HepG2 (cell line): ENCODE results near the gene PPP1R18. TPM values are rescaled to one million over a fixed set of nuclear protein-coding genes. Genes with fewer than 3 reads are reported as not detected.
A peak's percentile ranks its signal among the peaks of the same experiment; 100 is the strongest.

Source experiments
- DZIP1 ChIP-seq: sonication (generic); formaldehyde crosslinking; IDR thresholded peaks from 2 replicates; pipeline ENCODE4 v1.5.0; 2020; ENCODE audit warnings: mild to moderate bottlenecking, missing genetic modification reagents
- HOMEZ ChIP-seq: IDR thresholded peaks from 2 replicates; pipeline ENCODE4 v1.6.1; 2016; ENCODE audit warnings: low read depth
- MLLT10 ChIP-seq: sonication (generic); formaldehyde crosslinking; IDR thresholded peaks from 2 replicates; pipeline ENCODE4 v1.4.0; 2020; ENCODE audit warnings: missing genetic modification reagents
- NBN ChIP-seq: fragments of 450-650 bp; conservative IDR thresholded peaks from 2 replicates; pipeline ENCODE4 v1.6.1; 2017
- PCBP2 ChIP-seq: fragments of 200-400 bp; formaldehyde crosslinking; optimal IDR thresholded peaks from 2 replicates; pipeline ENCODE3; 2018; ENCODE audit warnings: low read length, low read depth; ENCODE audit not compliant: poor library complexity, severe bottlenecking
- RBM39 ChIP-seq: fragments of 200-400 bp; formaldehyde crosslinking; IDR thresholded peaks from one replicate; pipeline ENCODE4 v1.6.1; 2018; ENCODE audit warnings: antibody characterized with exemption, mild to moderate bottlenecking, low read depth, low read length; ENCODE audit not compliant: poor library complexity, severe bottlenecking
- SMC3 ChIP-seq: IDR thresholded peaks from 2 replicates; pipeline ENCODE4 v1.6.1; 2011; ENCODE audit warnings: low read length, improper control_type of control experiment
- SRSF9 ChIP-seq: fragments of 200-400 bp; formaldehyde crosslinking; IDR thresholded peaks from 2 replicates; pipeline ENCODE4 v1.6.1; 2018; ENCODE audit warnings: borderline replicate concordance, mild to moderate bottlenecking, low read depth, low read length; ENCODE audit not compliant: insufficient read depth, poor library complexity, severe bottlenecking
- ZBTB34 ChIP-seq: sonication (generic); formaldehyde crosslinking; IDR thresholded peaks from 2 replicates; pipeline ENCODE4 v1.8.0; 2022; ENCODE audit warnings: mild to moderate bottlenecking, missing genetic modification reagents
- ZNF674 ChIP-seq: sonication (generic); formaldehyde crosslinking; IDR thresholded peaks from 2 replicates; pipeline ENCODE4 v1.5.0; 2020; ENCODE audit warnings: low read depth, mild to moderate bottlenecking, missing genetic modification reagents
- polyA plus RNA-seq, 8 experiments: library from polyadenylated mRNA; depleted of rRNA in 3 of 8; stranded (reverse) in 7 of 8; unstranded in 1 of 8; fragments of >200 nt; fragmentation: Illumina TruSeq in 4 of 8; extraction: Trizol in 4 of 8; gene quantifications; 2 replicates each; pipeline versions ENCODE4 v1.2.1 to v1.2.3, GENCODE V29; 2011 to 2016; ENCODE audit warnings: low read depth in 4 of 8, missing spikeins in 1 of 8, mixed read lengths in 1 of 8; ENCODE audit not compliant: insufficient read depth in 1 of 8
- total RNA-seq, 5 experiments: library from RNA; depleted of rRNA; stranded (reverse); fragments of >200 nt; fragmentation: Illumina TruSeq; extraction: Trizol; gene quantifications; 2 replicates each; pipeline ENCODE4 v1.2.3, GENCODE V29; 2016; ENCODE audit warnings: low read depth in 1 of 5
- TF ChIP-seq, protein P1 (sequence below): sonication (generic); formaldehyde crosslinking; IDR thresholded peaks from 2 replicates; pipeline ENCODE4 v1.9.0; 2021; ENCODE audit warnings: missing genetic modification reagents, borderline replicate concordance

PPP1R18 gene
- total and polyA plus RNA-seq, 2 of the 13 experiments (the other 11 are each of a cell fraction or from before 2014, with no cell fraction given), result 4.9 to 9.2 TPM

GRCh38 chr6:30626484-30627366 lies 59.7 kb downstream of the PPP1R18 start, which contains the start of gene ATAT1 (continued):
- no peak for TF ChIP-seq SRSF9
- no peak for TF ChIP-seq NBN
- no peak for TF ChIP-seq ZBTB34 (CRISPR knock-in tag)
- TF ChIP-seq, protein P1, sequence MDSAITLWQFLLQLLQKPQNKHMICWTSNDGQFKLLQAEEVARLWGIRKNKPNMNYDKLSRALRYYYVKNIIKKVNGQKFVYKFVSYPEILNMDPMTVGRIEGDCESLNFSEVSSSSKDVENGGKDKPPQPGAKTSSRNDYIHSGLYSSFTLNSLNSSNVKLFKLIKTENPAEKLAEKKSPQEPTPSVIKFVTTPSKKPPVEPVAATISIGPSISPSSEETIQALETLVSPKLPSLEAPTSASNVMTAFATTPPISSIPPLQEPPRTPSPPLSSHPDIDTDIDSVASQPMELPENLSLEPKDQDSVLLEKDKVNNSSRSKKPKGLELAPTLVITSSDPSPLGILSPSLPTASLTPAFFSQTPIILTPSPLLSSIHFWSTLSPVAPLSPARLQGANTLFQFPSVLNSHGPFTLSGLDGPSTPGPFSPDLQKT (CRISPR knock-in tag), result no peak
- no peak for TF ChIP-seq HOMEZ (CRISPR knock-in tag)
- TF ChIP-seq SMC3, result 0 out of 2 replicates have a peak, but pooled peaks have one; percentile 38
- 0 out of 2 replicates have a peak, but pooled peaks have one; percentile 28 for TF ChIP-seq DZIP1 (CRISPR knock-in tag)
- peak; percentile 90 for TF ChIP-seq RBM39
- no peak for TF ChIP-seq PCBP2
- TF ChIP-seq MLLT10 (CRISPR knock-in tag), result no peak
- no peak for TF ChIP-seq ZNF674 (CRISPR knock-in tag)
